Panc1 (cell line): ENCODE data around the gene NEURL2. TPM values are rescaled to one million over a fixed set of nuclear protein-coding genes. Genes with fewer than 3 reads are reported as not detected.

Experiments used
- ATAC-seq: fragments of 200-7000 bp; cut with Tn5 transposase; 2 replicates; pipeline ENCODE4 v1.9.1; 2020; ENCODE audit warnings: mild to moderate bottlenecking, moderate library complexity
- BruUV-seq: library from RNA; stranded (reverse); fragments of 400-500 nt; replicated peaks from 2 replicates; lab custom pipeline; 2021; lab: Mats Ljungman, UMichigan
- CTCF ChIA-PET: fragments of 300-600 bp; sonication (Branson Sonifier 250); formaldehyde crosslinking; loops from one replicate; lab custom pipeline; 2022; ENCODE audit warnings: antibody characterized with exemption; lab: Charles Lee
- POLR2A ChIA-PET: fragments of 300-600 bp; sonication (Branson Sonifier 250); formaldehyde crosslinking; loops from one replicate; lab custom pipeline; 2022; ENCODE audit warnings: antibody characterized with exemption; lab: Charles Lee
- DNase-seq: peaks from one replicate; pipeline ENCODE4 v3.0.0-alpha.2; 2010; ENCODE audit warnings: low read depth, low spot score
- H3K27ac ChIP-seq: 2 replicates; pipeline ENCODE4 v1.5.1; 2011; ENCODE audit warnings: mild to moderate bottlenecking, low read length, inconsistent platforms
- H3K27me3 ChIP-seq: fragments of 200-500 bp; sonication (Bioruptor generic); 2 replicates; pipeline ENCODE4 v1.6.0; 2014; ENCODE audit warnings: low read length, inconsistent platforms; ENCODE audit not compliant: control insufficient read depth, insufficient read depth
- H3K36me3 ChIP-seq: fragments of 200-500 bp; sonication (Bioruptor generic); 2 replicates; pipeline ENCODE4 v1.5.1; 2014; ENCODE audit warnings: inconsistent platforms, mild to moderate bottlenecking, low read length, moderate library complexity; ENCODE audit not compliant: control insufficient read depth, insufficient read depth
- H3K4me1 ChIP-seq: 2 replicates; pipeline ENCODE4 v1.5.1; 2011; ENCODE audit warnings: inconsistent platforms, mild to moderate bottlenecking, low read length, moderate library complexity; ENCODE audit not compliant: control insufficient read depth, insufficient read depth
- H3K4me3 ChIP-seq, 2 experiments: 2 replicates each; pipeline ENCODE4 v1.5.1; 2011 to 2012; ENCODE audit warnings: low read depth in 2 of 2, low read length in 2 of 2, mild to moderate bottlenecking in 2 of 2, inconsistent platforms in 1 of 2, moderate library complexity in 1 of 2
- H3K9me3 ChIP-seq: fragments of 200-500 bp; sonication (Bioruptor generic); 2 replicates; pipeline ENCODE4 v1.5.1; 2014; ENCODE audit warnings: low read depth, mild to moderate bottlenecking, inconsistent platforms, low read length, moderate library complexity; ENCODE audit not compliant: control insufficient read depth, insufficient read depth
- POLR2AphosphoS5 ChIP-seq: IDR thresholded peaks from 2 replicates; pipeline ENCODE4 v1.6.1; 2012; ENCODE audit warnings: mild to moderate bottlenecking, low read depth, low read length, moderate library complexity
- SIN3A ChIP-seq: IDR thresholded peaks from 2 replicates; pipeline ENCODE4 v1.6.1; 2012; ENCODE audit warnings: low read depth, mild to moderate bottlenecking, low read length, moderate library complexity, borderline replicate concordance; ENCODE audit not compliant: insufficient read depth
- TCF7L2 ChIP-seq: IDR thresholded peaks from 2 replicates; pipeline ENCODE4 v1.6.1; 2011; ENCODE audit warnings: mild to moderate bottlenecking, low read depth, low read length, inconsistent platforms
- in situ Hi-C: cut with HindIII; loops from 2 replicates; pipeline ENCODE4 v1.10.0; 2016; ENCODE audit warnings: low sequenced_read_pairs, low pct_unique_long_range_greater_than_20kb
- intact Hi-C: fragments of 100-400 bp; cut with micrococcal nuclease; formaldehyde crosslinking; loops from one replicate; pipeline ENCODE4 v1.10.0; 2022; ENCODE audit not compliant: unreplicated experiment
- total RNA-seq: library from RNA; stranded (reverse); gene quantifications from one replicate; pipeline ENCODE4 v1.2.1, GENCODE V29; 2021; ENCODE audit not compliant: unreplicated experiment
- TF ChIP-seq, protein P1 (sequence below), 2 experiments: IDR thresholded peaks; 2 replicates each; pipeline ENCODE4 v1.6.1; 2011 to 2012; ENCODE audit warnings: low read depth in 2 of 2, control low read depth in 1 of 2, low read length in 1 of 2, mild to moderate bottlenecking in 1 of 2, moderate library complexity in 1 of 2; ENCODE audit not compliant: insufficient read depth in 1 of 2
- TF ChIP-seq, protein P2 (sequence below): fragments of 450-650 bp; IDR thresholded peaks from 2 replicates; pipeline ENCODE4 v1.5.1; 2017; ENCODE audit warnings: mild to moderate bottlenecking

NEURL2 gene
- total RNA-seq, 1 experiment from 2014 or later, result 3.0 TPM

DNA sequence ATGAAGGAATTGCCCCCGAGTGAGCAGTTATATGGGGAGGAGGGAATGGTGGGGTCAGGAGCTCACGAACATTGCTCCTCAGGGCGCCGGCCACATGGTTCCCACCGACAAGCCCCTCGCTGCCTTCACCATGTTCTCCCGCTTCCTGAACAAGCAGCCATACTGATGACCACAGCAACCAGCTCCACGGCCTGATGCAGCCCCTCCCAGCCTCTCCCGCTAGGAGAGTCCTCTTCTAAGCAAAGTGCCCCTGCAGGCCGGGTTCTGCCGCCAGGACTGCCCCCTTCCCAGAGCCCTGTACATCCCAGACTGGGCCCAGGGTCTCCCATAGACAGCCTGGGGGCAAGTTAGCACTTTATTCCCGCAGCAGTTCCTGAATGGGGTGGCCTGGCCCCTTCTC is 7.3 kb upstream of the NEURL2 start:
- Histone ChIP-seq H3K27ac (no peak overlapping the region), H3K4me3 (no peak overlapping the region), H3K36me3 (no peaks in the 10 kb centered on the region; the same call in 1 of the 2 replicates), H3K9me3 (no peaks in the 10 kb centered on the region), H3K27me3 (no peaks in the 10 kb centered on the region), H3K4me1 (no peaks in the 10 kb centered on the region)
- in situ Hi-C loops (no loop called here), intact Hi-C loops (no loop called here)
- ChIA-PET POLR2A (no interaction called here), CTCF (no interaction called here)
- ATAC-seq, result no peak
- TF ChIP-seq, protein P1, sequence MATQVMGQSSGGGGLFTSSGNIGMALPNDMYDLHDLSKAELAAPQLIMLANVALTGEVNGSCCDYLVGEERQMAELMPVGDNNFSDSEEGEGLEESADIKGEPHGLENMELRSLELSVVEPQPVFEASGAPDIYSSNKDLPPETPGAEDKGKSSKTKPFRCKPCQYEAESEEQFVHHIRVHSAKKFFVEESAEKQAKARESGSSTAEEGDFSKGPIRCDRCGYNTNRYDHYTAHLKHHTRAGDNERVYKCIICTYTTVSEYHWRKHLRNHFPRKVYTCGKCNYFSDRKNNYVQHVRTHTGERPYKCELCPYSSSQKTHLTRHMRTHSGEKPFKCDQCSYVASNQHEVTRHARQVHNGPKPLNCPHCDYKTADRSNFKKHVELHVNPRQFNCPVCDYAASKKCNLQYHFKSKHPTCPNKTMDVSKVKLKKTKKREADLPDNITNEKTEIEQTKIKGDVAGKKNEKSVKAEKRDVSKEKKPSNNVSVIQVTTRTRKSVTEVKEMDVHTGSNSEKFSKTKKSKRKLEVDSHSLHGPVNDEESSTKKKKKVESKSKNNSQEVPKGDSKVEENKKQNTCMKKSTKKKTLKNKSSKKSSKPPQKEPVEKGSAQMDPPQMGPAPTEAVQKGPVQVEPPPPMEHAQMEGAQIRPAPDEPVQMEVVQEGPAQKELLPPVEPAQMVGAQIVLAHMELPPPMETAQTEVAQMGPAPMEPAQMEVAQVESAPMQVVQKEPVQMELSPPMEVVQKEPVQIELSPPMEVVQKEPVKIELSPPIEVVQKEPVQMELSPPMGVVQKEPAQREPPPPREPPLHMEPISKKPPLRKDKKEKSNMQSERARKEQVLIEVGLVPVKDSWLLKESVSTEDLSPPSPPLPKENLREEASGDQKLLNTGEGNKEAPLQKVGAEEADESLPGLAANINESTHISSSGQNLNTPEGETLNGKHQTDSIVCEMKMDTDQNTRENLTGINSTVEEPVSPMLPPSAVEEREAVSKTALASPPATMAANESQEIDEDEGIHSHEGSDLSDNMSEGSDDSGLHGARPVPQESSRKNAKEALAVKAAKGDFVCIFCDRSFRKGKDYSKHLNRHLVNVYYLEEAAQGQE (IDR thresholded peaks at IDR 0.05; ENCODE audit: insufficient read depth in 1 of 2, low read depth in 2 of 2, low read length in 1 of 2), result no peak
- DNase-seq, result no peak
- BruUV-seq, result TSS peak; percentile 83

DNA sequence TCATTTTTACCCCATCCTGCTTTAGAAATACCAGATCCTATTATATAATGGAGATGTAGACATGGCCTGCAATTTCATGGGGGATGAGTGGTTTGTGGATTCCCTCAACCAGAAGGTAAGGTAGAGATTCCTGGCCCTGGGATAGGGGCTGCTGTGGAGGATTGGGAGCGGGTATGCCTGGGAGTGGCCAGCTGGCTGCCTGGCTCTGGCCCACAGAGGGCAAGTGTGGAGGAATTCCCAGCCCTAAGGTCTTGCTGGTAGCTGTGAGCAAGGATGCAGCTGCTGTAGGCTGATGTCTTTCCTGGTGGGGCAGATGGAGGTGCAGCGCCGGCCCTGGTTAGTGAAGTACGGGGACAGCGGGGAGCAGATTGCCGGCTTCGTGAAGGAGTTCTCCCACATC is 6.7 kb upstream of the NEURL2 start:
- ATAC-seq, result no peak
- no peak for TF ChIP-seq POLR2AphosphoS5
- TF ChIP-seq, protein P2, sequence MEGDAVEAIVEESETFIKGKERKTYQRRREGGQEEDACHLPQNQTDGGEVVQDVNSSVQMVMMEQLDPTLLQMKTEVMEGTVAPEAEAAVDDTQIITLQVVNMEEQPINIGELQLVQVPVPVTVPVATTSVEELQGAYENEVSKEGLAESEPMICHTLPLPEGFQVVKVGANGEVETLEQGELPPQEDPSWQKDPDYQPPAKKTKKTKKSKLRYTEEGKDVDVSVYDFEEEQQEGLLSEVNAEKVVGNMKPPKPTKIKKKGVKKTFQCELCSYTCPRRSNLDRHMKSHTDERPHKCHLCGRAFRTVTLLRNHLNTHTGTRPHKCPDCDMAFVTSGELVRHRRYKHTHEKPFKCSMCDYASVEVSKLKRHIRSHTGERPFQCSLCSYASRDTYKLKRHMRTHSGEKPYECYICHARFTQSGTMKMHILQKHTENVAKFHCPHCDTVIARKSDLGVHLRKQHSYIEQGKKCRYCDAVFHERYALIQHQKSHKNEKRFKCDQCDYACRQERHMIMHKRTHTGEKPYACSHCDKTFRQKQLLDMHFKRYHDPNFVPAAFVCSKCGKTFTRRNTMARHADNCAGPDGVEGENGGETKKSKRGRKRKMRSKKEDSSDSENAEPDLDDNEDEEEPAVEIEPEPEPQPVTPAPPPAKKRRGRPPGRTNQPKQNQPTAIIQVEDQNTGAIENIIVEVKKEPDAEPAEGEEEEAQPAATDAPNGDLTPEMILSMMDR, result no peak
- TF ChIP-seq, protein P1 (IDR thresholded peaks at IDR 0.05; ENCODE audit: insufficient read depth in 1 of 2, low read depth in 2 of 2, low read length in 1 of 2), result no peak
- TF ChIP-seq TCF7L2, result no peak
- no peak for TF ChIP-seq SIN3A
- intact Hi-C loops (no loop called here), in situ Hi-C loops (no loop called here)
- BruUV-seq, result no TSS peak
- H3K4me1 ChIP-seq, result no peaks in the 10 kb centered on the region; the same call in 1 of the 2 replicates
- H3K4me3 ChIP-seq, result no peak overlapping the region
- ChIA-PET CTCF (no interaction called here), POLR2A (no interaction called here)
- no peak for DNase-seq
- H3K9me3 ChIP-seq, result no peaks in the 10 kb centered on the region
- H3K36me3 ChIP-seq, result peaks cover under 1% of the 10 kb centered on the region; the same call in 1 of the 2 replicates
- no peaks in the 10 kb centered on the region for H3K27me3 ChIP-seq
- H3K27ac ChIP-seq, result no peak overlapping the region
